GM18499 (cell line): Measurements from ENCODE around the gene PROCA1.
"Not testable (repeated sequence)": the region's sequence is repeated elsewhere in the genome, so short reads cannot be mapped to it uniquely, and the experiment has no call there.

Source experiments
- ATAC-seq: cut with Tn5 transposase; IDR thresholded peaks from one replicate; pipeline ENCODE4 v1.9.1; 2021; ENCODE audit warnings: moderate number of reproducible peaks; ENCODE audit not compliant: insufficient read depth, unreplicated experiment

The PROCA1 gene

DNA sequence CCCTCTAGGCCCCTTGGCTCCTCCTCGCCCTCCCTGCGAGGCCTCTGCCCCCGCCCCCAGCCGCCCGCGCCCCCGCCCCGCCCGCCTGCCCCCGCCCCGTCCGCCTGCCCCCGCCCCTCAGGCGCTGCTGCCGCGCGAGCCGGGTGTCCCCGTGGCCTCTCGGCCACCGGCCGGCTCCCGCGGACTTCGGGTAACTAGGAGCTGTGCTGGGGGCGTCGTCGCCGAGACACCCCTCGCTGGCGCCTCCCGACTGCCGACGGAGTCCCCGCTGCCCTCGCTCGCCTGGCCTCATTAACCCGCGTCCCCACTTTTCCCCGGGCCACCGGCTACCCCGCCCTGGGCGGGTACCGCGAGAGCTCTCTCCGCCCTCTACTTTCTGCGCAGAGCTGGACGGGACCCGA lies 14.5 kb upstream of the PROCA1 start, which contains the start of gene TLCD1:
TSS of gene TLCD1 (minus strand) at position 8 of the 401 bp plus-strand sequence. CDS start 136 bp downstream, outside the sequence.
- ATAC-seq, result no peak

DNA sequence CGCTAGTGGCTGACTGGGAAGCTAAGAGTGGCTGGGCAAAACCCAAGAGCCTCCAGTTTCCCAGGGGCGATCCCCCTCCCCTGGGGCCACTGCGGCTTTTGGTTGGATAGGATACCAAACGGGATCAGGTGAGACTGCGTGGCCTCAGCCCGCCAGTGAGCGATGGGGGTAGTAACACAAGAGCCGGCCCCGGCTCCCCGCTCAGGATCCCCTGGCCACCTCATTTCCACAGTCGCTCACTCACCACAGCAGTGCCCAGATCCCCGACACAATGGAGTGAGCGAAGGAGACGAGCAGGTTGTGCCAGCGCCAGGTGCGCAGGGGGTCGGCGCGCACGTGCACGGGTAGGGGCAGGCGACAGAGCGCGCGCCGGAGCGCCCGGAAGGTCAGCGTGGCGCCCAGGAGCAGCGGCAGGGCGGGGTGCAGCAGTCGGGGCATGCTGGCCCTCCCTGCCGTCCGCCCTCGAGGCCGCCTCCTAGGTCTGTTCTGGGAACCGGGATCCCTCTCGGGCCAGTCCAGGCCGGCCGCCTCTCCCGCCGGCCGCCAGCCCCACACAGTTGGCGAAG lies 14.1 kb upstream of the PROCA1 start:
- no peak for ATAC-seq

DNA sequence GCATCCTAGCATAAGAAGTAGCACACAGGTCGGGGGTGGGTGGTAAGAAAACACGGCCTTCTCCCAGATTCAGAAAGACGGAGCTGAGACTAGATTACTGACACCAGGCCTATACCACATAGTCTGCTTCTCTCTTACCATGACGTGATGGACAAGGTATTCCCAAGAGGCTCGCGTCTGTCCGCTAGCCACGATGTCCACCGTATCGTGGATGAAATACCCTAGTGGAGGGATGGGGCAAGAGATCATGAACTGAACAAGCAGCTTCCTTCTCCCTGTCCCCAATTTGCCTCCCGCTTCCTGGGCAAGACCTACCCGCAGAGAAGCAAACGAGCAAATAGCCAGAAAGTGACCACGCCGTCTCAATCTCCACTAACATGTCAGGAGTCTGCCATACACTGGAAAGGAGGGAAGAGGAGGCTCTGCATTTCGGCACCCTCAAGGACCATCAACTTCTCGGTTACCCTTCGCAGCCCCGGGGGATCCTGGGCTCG lies 13.5 kb upstream of the PROCA1 start:
- no peak for ATAC-seq

DNA sequence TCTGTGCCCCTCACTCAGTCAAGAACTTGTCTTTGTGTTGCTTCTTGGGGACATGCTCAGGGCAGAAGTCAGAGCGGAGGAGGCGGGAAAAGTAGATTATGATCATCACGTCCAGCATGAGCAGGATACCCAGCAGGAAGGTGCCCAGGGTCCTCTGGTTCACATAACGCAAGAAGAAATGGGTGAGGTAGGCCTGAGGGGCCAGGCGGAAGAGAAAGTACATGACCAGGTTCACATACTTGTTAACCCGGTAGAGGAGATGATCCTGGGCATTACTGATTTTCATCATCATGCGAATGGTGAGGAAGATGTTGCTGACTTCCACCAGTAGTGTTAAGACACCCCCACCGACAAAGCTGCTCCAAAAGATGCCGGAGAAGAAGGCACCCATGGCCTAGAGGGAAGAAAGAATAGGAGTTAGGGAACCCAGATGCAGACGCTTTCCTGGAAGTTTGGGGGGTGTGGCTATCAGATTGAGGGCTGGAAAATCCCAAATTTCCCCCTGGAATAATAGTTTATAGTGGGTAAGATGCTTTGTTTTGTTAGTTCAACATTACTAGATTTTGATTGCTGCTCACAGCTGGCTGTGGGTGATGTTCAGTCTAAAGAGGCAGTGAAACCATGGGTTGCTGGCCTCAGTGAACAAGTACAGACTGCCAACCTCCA lies 12.9 kb upstream of the PROCA1 start:
- no peak for ATAC-seq

DNA sequence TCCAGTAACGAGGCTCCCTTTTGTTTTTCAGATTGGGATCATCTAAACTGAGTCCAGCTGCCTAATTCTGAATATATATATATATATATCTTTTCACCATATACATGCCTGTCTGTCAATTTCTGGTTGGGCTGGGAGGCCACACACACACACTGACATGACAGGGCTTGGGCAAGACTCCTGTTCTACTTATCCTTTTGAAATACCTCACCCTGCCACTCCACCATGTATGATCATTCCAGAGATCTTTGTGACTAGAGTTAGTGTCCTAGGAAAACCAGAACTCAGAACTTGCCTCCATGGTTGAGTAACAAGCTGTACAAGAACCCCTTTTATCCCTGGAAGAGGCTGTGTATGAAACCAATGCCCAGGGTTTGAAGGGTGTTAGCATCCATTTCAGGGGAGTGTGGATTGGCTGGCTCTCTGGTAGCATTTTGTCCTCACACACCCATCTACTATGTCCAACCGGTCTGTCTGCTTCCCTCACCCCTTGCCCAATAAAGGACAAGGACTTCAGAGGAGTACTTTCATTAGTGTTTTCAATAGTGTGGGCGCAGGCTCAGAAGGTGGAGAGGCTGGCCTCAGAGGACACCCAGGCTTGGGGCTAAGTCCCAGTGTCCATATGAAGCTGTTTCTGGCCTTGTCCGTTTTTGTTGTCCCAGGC lies 12.3 kb upstream of the PROCA1 start:
- ATAC-seq, result not testable (repeated sequence)

DNA sequence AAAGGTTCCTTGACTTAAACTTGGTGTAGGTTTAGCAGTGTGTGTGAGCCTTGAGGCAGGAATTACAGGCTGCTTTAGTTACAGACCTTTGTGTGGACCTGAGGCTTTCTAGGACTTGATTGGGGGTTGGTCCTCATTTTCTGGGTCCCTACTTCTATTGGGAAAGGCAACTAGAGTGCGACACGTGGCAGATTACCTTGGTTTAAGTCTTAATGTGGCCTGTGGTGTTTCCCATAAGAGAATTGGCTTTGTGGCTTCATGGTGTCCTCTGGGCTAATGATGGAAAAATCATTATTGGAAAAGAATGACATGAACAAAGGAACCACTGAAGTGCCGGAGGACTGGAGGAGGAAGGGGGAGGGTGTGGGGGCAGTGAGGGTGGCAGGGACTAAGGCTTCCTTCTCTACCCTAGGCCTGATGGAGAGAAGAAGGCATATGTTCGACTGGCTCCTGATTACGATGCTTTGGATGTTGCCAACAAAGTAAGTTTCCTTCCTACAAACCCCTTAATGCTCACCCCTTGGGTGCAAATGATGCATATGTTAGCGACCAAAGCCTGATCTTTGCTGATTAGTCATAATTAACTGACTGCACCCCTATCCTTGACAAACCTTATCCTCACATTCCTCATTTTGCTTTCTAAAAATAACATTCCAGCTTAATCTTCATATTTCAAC lies 11.6 kb upstream of the PROCA1 start:
- ATAC-seq, result no peak

DNA sequence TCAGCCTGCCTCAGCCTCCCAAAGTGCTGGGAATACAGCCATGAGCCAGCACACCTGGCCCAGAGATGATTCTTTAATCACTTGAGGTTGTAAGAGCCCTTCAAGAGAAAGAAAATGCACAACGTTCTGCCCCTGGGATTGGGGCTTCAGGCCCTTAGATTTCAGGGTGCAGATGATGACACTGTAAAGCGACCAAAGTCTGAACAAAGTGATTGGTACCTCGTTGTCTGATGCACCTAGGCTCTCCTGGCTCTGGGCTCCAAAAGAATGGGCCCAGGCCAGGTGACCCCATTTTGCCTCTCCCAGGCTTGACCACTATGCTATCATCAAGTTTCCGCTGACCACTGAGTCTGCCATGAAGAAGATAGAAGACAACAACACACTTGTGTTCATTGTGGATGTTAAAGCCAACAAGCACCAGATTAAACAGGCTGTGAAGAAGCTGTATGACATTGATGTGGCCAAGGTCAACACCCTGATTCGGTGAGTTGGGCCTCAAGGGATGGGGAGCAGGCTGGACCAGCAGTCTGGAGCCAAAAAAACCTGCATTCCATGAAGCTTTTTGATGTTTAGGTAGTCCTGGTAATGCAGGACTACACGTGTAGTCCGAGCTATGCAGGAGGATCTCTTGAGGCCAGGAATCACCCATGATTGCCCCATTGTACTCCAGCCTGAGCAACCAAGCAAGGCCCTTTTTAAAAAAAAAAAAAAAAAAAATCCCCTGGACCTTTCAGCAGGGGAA lies 10.9 kb upstream of the PROCA1 start:
- ATAC-seq, result no peak

DNA sequence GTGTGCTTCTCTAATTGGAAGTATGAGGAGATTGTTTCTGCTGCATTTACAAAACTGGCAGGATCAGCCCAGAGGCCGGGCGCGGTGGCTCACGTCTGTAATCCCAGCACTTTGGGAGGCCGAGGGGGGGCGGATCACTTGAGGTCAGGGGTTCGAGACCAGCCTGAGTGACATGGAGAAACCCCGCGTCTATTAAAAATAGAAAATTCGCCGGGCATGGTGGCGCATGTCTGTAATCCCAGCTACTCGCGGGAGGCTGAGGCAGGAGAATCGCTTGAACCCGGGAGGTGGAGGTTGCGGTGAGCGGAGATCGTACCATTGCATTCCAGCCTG lies 9.3 kb upstream of the PROCA1 start:
- ATAC-seq, result not testable (repeated sequence)

DNA sequence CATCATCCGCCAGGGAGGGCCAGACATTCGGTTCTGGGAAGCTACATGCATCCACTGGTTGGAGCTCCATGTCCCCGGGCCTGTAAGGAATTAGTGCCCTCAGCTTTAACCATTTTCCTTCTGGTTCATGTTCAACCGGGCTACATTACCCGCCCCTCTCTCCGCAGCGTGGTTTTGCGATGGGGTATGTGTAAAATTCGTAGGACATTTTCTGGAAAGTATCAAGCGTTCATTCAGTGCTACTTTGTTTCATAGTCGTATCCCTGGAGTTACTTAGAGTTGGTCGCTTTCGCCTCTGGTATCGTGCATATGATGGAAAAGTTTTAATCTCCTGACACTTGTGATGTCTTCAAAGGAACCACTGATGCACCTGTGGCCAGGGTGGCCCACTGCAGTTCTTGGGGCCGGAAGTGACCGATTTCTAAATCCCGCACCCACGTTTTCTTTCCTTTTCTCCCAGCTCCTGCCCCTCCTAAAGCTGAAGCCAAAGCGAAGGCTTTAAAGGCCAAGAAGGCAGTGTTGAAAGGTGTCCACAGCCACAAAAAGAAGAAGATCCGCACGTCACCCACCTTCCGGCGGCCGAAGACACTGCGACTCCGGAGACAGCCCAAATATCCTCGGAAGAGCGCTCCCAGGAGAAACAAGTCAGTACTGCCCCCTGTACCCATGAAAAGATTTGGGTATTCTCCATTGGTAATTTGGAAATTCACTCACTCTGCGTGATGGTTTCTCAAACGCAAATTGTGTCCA lies 8.7 kb upstream of the PROCA1 start:
- no peak for ATAC-seq

DNA sequence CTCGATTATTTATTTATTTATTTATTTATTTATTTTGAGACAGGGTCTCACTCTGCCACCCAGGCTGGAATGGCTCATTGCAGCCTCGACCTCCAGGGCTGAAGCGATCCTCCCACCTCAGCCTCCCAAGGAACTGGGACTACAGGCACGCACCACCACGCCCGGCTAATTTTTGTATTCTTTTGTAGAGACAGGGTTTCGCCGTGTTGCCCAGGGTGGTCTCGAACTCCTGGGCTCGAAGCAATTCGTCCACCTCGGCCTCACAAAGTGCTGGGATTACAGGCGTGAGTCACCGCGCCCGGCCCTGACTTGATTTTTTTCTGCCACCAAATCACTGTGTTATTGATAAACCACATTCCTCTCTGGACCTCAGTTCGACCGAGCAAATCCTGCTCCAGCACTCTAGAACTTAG lies 7.3 kb upstream of the PROCA1 start:
- ATAC-seq, result no peak

DNA sequence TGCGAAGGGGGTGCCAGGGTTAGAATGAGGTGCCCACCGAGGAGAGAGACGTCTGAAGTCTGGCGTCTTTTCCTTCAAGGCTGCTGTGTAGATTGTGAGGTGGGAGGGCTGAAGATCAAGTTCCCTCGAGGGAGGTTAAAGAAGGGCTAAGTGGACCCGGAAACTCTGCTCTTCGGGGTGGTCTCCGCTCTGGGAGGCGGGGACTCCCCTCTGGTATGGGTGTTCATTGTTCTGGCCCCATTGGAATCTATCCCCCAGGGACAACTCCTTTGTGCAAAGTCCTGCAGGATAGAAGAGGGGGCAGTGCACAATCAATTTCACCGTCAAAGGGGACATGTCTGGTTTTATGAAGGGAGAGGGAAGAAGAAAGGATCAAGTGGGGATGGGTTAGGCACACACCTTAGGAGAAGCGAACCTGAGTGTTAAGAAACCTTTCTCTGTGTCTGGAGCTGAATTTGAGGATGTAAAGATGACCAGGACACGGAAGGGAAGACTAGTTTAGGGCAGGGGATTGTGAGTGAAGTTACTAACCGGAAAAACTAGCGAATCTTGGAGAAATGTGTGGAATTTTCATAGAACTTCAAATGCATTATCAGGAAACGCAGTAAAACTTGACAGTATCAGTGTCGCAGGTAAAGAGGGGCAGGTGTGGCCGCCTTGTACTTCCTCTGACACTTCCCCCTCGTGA lies 6.8 kb upstream of the PROCA1 start:
- no peak for ATAC-seq

DNA sequence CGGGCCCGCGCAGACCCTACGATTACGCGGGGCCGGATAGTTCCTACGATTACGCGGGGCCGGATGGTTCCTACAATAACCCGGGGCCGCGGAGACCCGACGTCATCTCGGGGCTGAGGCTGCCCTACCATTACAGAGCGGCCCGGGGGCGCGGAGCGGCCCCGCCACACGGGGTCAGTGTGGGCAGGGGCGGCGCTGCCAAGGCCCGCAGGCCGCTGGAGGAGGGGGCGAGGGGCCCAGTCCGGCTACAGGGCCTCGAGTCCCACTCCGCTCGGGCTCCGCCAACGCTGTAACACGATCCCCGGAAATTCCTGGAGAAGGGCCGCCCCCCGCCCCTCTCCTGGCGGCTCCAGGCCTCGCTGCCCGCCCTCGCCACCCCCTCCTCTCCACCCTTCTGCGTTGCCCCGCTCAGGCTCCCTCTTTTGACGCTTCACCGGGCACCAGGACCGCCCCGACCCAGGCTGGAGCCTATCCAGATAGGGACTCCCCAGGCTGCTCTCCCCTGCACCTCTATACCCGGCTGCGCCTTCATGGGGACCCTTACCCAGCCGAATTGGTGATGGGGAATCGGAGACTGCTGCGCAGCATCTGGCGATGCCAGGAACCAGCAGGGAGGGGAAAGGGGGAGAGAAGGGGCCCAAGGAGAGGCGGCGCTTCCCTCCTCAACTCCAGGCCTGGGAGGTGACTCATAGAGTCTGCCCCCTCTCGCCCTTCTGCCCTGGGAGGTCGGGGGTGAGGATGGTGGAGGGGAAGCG lies 6.1 kb upstream of the PROCA1 start, which contains the start of gene RAB34:
TSS of gene RAB34 (minus strand) at position 291 of the 755 bp plus-strand sequence. CDS start 602 bp downstream, outside the sequence.
- ATAC-seq, result no peak

DNA sequence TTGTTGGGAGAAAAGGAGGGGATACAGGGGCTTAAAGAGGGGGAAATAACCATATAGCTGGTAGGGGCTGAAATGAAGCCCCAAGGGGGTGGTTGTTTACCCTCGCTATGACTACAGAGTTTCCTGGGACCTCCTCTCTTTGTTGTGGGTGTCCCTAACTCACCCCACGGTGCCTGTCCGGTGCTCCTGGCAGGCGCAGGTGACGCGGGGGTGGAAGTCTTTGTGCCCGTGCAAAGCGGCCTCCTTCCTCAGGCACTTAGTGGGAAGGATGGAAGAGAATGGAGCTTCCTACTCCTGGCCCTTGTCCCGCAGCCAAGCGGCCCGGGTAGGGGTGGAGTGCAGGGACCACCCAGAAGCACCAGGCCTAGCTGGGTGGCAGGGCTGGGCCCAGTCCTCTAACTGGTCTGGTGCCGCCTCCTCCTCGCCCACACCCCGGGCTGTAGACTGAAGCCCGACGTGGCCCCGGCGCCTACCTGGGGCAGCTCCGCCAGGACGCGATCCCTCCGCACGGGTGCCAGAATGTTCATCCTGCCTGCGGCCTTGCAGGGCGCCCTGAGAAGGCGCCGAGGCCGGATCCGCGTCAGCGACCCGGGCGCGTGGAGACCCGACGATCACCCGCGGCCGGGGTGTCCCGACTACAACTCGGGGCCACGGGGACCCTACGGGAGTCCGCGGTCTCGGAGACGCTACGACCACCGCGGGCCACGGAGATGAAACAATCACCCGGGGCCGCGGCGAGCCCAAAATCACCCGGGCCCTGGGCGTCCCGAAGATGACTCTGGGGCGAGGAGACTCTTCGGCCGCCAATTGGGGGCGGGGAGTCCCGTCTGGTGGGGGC lies 5.3 kb upstream of the PROCA1 start:
- no peak for ATAC-seq

DNA sequence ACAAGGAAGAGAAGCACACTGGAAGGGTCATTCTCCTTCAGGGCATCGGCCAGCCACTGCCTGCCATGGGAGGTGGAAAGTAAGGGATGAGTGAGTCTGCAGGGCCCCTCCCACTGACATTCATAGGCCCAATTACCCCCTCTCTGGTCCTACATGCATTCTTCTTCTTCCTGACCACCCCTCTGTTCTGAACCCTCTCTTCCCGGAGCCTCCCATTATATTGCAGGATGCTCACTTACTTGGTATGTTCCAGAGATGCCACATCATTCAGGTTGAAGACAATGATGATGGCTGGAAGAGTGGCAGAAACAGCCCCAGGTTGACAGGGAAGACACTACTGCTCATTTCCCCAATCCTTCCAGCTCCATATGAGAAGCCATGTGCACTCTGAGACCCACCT lies 3.5 kb upstream of the PROCA1 start:
- ATAC-seq, result no peak

DNA sequence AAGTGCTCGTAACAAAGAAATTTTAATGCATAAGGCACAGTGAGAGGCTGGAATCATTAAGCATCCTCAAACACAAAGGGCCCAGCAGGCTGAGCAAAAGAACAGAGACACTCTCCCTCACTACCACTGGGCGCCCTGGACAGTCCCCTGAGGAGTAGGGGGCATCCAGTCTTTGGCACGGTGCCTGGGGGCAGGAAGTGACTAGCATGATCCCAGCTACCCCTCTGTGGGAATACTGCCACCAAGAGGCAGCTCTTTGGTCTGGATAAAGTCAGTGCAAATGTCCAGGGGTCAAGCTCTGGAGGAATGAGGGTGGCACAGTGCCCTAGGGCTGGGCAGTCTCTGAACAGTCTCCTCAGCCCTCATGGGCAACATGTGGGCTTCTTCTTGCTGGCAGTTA lies 2.6 kb upstream of the PROCA1 start:
- ATAC-seq, result no peak

DNA sequence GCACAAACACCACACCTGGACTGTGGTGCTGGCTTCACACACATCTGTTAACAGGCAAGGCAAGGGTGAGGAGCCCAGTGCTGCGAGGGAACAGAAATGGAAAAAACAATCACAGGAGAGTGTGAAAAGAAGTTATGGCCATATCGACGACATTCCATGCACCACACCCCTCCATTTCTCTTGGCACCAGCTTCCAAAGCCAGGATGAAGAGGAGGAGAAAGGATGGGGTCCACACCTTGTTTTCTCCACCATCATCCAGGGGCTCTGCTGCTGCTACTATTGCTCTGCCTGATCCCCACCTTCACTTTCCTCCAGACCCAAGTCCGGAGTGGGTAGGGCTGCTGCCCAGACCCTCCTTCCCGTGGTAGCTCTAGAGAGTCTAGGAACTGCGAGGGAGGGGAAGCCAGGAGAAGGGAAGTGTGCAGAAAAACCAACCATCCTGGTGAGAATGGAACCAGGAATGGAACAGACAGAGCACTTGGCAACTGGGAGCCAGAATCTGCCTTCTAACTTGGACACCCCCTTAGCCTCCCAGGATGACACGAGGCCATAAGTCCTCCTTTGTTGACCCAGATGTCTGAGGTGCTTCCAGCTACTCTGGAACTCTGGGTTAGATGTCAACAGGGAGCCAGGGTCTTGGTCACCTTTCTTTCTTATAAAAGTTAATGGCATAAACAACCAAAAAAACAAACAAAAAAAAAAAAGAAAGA lies 1.2 kb upstream of the PROCA1 start:
- ATAC-seq, result no peak
